H9 (cell line): Measurements from ENCODE around the gene PNKD. TPM values are rescaled to one million over a fixed set of nuclear protein-coding genes. Genes with fewer than 3 reads are reported as not detected.

ENCODE experiments used
- DNase-seq: peaks from one replicate; pipeline ENCODE4 v3.0.0-alpha.2; 2017
- H2AFZ ChIP-seq: one replicate; pipeline ENCODE4 v1.6.1; 2013; ENCODE audit warnings: mild to moderate bottlenecking, low read length, control low read depth, moderate library complexity
- H2AK5ac ChIP-seq: 2 replicates; pipeline ENCODE4 v1.6.1; 2013; ENCODE audit warnings: low read length, control low read depth, mixed read lengths; ENCODE audit not compliant: insufficient read length
- H2BK120ac ChIP-seq: one replicate; pipeline ENCODE4 v1.6.1; 2013; ENCODE audit warnings: low read depth, mild to moderate bottlenecking, low read length, control low read depth, inconsistent platforms; ENCODE audit not compliant: poor library complexity, severe bottlenecking
- H2BK12ac ChIP-seq: 2 replicates; pipeline ENCODE4 v1.6.1; 2013; ENCODE audit warnings: low read length, control low read depth, mixed read lengths, low read depth; ENCODE audit not compliant: insufficient read length
- H2BK15ac ChIP-seq: 2 replicates; pipeline ENCODE4 v1.6.1; 2013; ENCODE audit warnings: low read depth, low read length, control low read depth
- H2BK20ac ChIP-seq: one replicate; pipeline ENCODE4 v1.6.1; 2013; ENCODE audit warnings: low read depth, mild to moderate bottlenecking, low read length, control low read depth, inconsistent platforms; ENCODE audit not compliant: poor library complexity, severe bottlenecking
- H2BK5ac ChIP-seq: 2 replicates; pipeline ENCODE4 v1.6.1; 2013; ENCODE audit warnings: low read length, control low read depth, mixed read lengths; ENCODE audit not compliant: insufficient read length
- H3K14ac ChIP-seq: 2 replicates; pipeline ENCODE4 v1.6.1; 2013; ENCODE audit warnings: low read length, control low read depth; ENCODE audit not compliant: insufficient read depth
- H3K18ac ChIP-seq: 2 replicates; pipeline ENCODE4 v1.6.1; 2013; ENCODE audit warnings: low read depth, mild to moderate bottlenecking, mixed read lengths, low read length, control low read depth; ENCODE audit not compliant: insufficient read length
- H3K23ac ChIP-seq: 2 replicates; pipeline ENCODE4 v1.6.1; 2013; ENCODE audit warnings: low read length, control low read depth, mixed read lengths, low read depth; ENCODE audit not compliant: insufficient read length
- H3K23me2 ChIP-seq: 2 replicates; pipeline ENCODE4 v1.6.1; 2013; ENCODE audit warnings: low read depth, mild to moderate bottlenecking, mixed read lengths, low read length, control low read depth; ENCODE audit not compliant: insufficient read length, poor library complexity, severe bottlenecking
- H3K27ac ChIP-seq: 2 replicates; pipeline ENCODE4 v1.5.1; 2013; ENCODE audit warnings: low read length, control low read depth, mixed read lengths, low read depth; ENCODE audit not compliant: insufficient read length
- H3K27me3 ChIP-seq: 2 replicates; pipeline ENCODE4 v1.6.1; 2013; ENCODE audit warnings: low read length, control low read depth, inconsistent platforms; ENCODE audit not compliant: insufficient read depth
- H3K4ac ChIP-seq: 2 replicates; pipeline ENCODE4 v1.6.1; 2013; ENCODE audit warnings: low read depth, mild to moderate bottlenecking, control low read depth, inconsistent platforms, low read length, moderate library complexity
- H3K4me1 ChIP-seq: 2 replicates; pipeline ENCODE4 v1.6.1; 2013; ENCODE audit warnings: low read length, control low read depth, inconsistent platforms; ENCODE audit not compliant: insufficient read depth
- H3K4me2 ChIP-seq: 2 replicates; pipeline ENCODE4 v1.6.1; 2013; ENCODE audit warnings: low read length, control low read depth, mixed read lengths; ENCODE audit not compliant: insufficient read length, insufficient read depth
- H3K56ac ChIP-seq: 2 replicates; pipeline ENCODE4 v1.6.1; 2013; ENCODE audit warnings: low read depth, mild to moderate bottlenecking, mixed read lengths, low read length, control low read depth; ENCODE audit not compliant: insufficient read length
- H3K79me1 ChIP-seq: 2 replicates; pipeline ENCODE4 v1.6.1; 2013; ENCODE audit warnings: low read depth, mild to moderate bottlenecking, moderate library complexity, low read length, control low read depth, inconsistent platforms; ENCODE audit not compliant: insufficient read depth, poor library complexity, severe bottlenecking
- H3K79me2 ChIP-seq: 2 replicates; pipeline ENCODE4 v1.6.1; 2013; ENCODE audit warnings: low read length, control low read depth, inconsistent platforms; ENCODE audit not compliant: insufficient read depth
- H3K9ac ChIP-seq: 2 replicates; pipeline ENCODE4 v1.6.1; 2013; ENCODE audit warnings: low read length, control low read depth, mixed read lengths; ENCODE audit not compliant: insufficient read length; ENCODE audit errors: extremely low read depth
- H3K9me3 ChIP-seq: one replicate; pipeline ENCODE4 v1.6.1; 2013; ENCODE audit warnings: low read depth, low read length, inconsistent platforms; ENCODE audit not compliant: control insufficient read depth
- H3T11ph ChIP-seq: one replicate; pipeline ENCODE4 v1.6.1; 2013; ENCODE audit warnings: mild to moderate bottlenecking, low read length, control low read depth, inconsistent platforms
- H4K20me1 ChIP-seq: one replicate; pipeline ENCODE4 v1.6.1; 2013; ENCODE audit not compliant: control insufficient read depth, insufficient read length, insufficient read depth
- H4K5ac ChIP-seq: 2 replicates; pipeline ENCODE4 v1.6.1; 2013; ENCODE audit warnings: low read depth, mild to moderate bottlenecking, mixed read lengths, low read length, control low read depth; ENCODE audit not compliant: insufficient read length
- H4K8ac ChIP-seq: replicated peaks from 2 replicates; pipeline ENCODE4 v1.6.1; 2013; ENCODE audit warnings: low read length, control low read depth, mixed read lengths, low read depth; ENCODE audit not compliant: insufficient read length
- H4K91ac ChIP-seq: 2 replicates; pipeline ENCODE4 v1.6.1; 2013; ENCODE audit warnings: low read depth, mild to moderate bottlenecking, moderate library complexity, mixed read lengths, low read length, control low read depth; ENCODE audit not compliant: insufficient read length
- H3K27ac Mint-ChIP-seq, 3 experiments: 2 replicates in 2 of 3; 3 replicates in 1 of 3; pipeline ENCODE4 v1.8.0; 2020 to 2021; ENCODE audit warnings: mixed read lengths in 3 of 3, mild to moderate bottlenecking in 1 of 3, moderate library complexity in 1 of 3
- H3K27me3 Mint-ChIP-seq: 2 replicates; pipeline ENCODE4 v1.8.0; 2021; ENCODE audit warnings: low read depth, mild to moderate bottlenecking, moderate library complexity, mixed read lengths
- H3K36me3 Mint-ChIP-seq, 3 experiments: 2 replicates in 2 of 3; 3 replicates in 1 of 3; pipeline ENCODE4 v1.8.0; 2020 to 2021; ENCODE audit warnings: low read depth in 3 of 3, mixed read lengths in 3 of 3; ENCODE audit not compliant: insufficient read depth in 1 of 3
- H3K4me1 Mint-ChIP-seq, 2 experiments: 2 replicates each; pipeline ENCODE4 v1.8.0; 2020; ENCODE audit warnings: mixed read lengths in 2 of 2
- H3K4me3 Mint-ChIP-seq, 2 experiments: 2 replicates in 1 of 2; 3 replicates in 1 of 2; pipeline ENCODE4 v1.8.0; 2020 to 2021; ENCODE audit warnings: mild to moderate bottlenecking in 2 of 2, mixed read lengths in 2 of 2, moderate library complexity in 1 of 2
- H3K9me3 Mint-ChIP-seq, 2 experiments: 2 replicates in 1 of 2; 3 replicates in 1 of 2; pipeline ENCODE4 v1.8.0; 2020; ENCODE audit warnings: mild to moderate bottlenecking in 2 of 2, mixed read lengths in 2 of 2, moderate library complexity in 1 of 2
- CTCF ChIP-seq: fragments of 200-600 bp; sonication (generic); conservative IDR thresholded peaks from 3 replicates; pipeline ENCODE4 v1.8.0; 2021; ENCODE audit warnings: antibody characterized with exemption, mild to moderate bottlenecking
- WGBS: extraction: QIAGEN DNeasy Blood & Tissue Kit; methylation state at CpG from one replicate; pipeline ENCODE4 v1.1.7; 2013; ENCODE audit warnings: missing lambda C conversion rate, low lambda C conversion rate, mixed read lengths; ENCODE audit not compliant: insufficient read length; ENCODE audit errors: extremely low coverage; 5-methylcytosine and 5-hydroxymethylcytosine counted together
- total RNA-seq: library from RNA; stranded (reverse); gene quantifications from 2 replicates; pipeline ENCODE4 v1.2.1, GENCODE V29; 2021

PNKD gene
- total RNA-seq, 1 experiment from 2014 or later, result 31.6 TPM

- Histone ChIP-seq H2BK12ac (no peak overlapping the region), H2BK20ac (no peak overlapping the region), H3K27me3 (no peaks in the 10 kb centered on the region), H3K56ac (no peak overlapping the region), H4K5ac (no peak overlapping the region), H3K4ac (no peak overlapping the region), H3T11ph (no peak overlapping the region), H3K23me2 (no peaks in the 10 kb centered on the region), H2BK5ac (no peak overlapping the region), H2AK5ac (no peak overlapping the region), H3K23ac (no peak overlapping the region), H4K91ac (no peak overlapping the region), H3K4me2 (no peak overlapping the region), H2BK120ac (no peak overlapping the region), H3K79me1 (no peaks in the 10 kb centered on the region), H4K20me1 (no peaks in the 10 kb centered on the region), H3K4me1 (no peaks in the 10 kb centered on the region), H3K9ac (no peak overlapping the region), H3K14ac (no peak overlapping the region), H3K27ac (no peak overlapping the region), H2BK15ac (no peak overlapping the region), H4K8ac (no peak overlapping the region), H2AFZ (no peak overlapping the region), H3K9me3 (no peaks in the 10 kb centered on the region), H3K79me2 (no peaks in the 10 kb centered on the region), H3K18ac (no peak overlapping the region)
- Mint-ChIP-seq H3K36me3 (peaks cover 44 to 87% (median 76%) of the 10 kb centered on the region in 3 experiments; a peak in 6 of 7 replicates), H3K27me3 (no peaks in the 10 kb centered on the region), H3K4me1 (peaks cover 3% of the 10 kb centered on the region in 2 experiments; a peak in 3 of 4 replicates), H3K9me3 (no peaks in the 10 kb centered on the region), H3K27ac (no peak overlapping the region; a peak in 1 of 7 replicates), H3K4me3 (no peak overlapping the region)
- WGBS, result no CpG with 5 or more reads among the region's 7 CpGs
- no peak for TF ChIP-seq CTCF
- DNase-seq, result no peak
Observed at GRCh38 chr2:218252509-218253231, 17.6 kb upstream of the PNKD start.
